ENCODE measurements around the gene ATP5IF1. TPM values are rescaled to one million over a fixed set of nuclear protein-coding genes. Genes with fewer than 3 reads are reported as not detected.

Gene ATP5IF1
- total and polyA plus RNA-seq, 8 donors, result 97.5 to 159 (median 146) TPM

DNA sequence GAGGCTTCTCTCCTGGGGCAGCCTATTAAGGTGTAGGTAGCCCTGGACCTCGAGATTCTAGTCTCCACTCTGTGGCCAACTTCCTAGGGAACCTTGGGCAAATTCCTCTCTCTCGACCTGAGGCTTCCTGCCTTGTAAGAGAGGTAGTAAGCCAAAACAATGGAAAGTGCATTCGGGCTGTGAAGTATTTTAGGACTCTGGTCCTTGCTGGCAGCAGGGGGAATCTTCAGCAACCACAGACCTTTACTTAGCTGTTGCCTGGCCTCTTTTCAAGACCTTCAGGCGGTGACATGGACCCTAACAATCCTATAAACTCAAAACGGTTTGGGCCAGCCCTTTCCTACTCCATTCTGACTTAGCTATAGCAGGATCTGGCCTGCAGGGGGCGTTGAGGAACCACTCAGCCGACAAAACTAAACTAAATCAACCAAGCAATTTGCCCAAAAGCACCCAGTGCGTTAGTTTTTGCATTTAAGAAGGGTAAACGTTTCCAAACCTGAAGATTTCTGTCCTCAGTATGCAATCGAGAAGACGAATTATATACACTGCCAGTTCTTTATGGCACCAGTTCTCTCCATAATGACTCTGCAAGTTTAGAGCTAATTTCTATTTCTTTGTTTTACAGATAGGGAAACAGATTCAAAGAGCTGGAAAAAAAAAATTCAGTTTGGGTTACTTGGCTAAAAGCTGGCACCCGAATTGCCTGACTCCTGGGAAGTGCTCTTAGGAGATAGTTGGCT is 12.5 kb downstream of the ATP5IF1 start:
- TF ChIP-seq, protein P1, sequence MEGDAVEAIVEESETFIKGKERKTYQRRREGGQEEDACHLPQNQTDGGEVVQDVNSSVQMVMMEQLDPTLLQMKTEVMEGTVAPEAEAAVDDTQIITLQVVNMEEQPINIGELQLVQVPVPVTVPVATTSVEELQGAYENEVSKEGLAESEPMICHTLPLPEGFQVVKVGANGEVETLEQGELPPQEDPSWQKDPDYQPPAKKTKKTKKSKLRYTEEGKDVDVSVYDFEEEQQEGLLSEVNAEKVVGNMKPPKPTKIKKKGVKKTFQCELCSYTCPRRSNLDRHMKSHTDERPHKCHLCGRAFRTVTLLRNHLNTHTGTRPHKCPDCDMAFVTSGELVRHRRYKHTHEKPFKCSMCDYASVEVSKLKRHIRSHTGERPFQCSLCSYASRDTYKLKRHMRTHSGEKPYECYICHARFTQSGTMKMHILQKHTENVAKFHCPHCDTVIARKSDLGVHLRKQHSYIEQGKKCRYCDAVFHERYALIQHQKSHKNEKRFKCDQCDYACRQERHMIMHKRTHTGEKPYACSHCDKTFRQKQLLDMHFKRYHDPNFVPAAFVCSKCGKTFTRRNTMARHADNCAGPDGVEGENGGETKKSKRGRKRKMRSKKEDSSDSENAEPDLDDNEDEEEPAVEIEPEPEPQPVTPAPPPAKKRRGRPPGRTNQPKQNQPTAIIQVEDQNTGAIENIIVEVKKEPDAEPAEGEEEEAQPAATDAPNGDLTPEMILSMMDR (IDR thresholded peaks at IDR 0.05), result peak; percentile 82 to 91
- intact Hi-C loops (cut with DNase I), result no loop called here
- Histone ChIP-seq H3K27ac (peak overlapping the region; percentile 91 to 92), H3K4me1 (peaks cover 15 to 74% of the 10 kb centered on the region in 2 donors), H3K36me3 (no peaks in the 10 kb centered on the region), H3K4me3 (no peak overlapping the region), H3K27me3 (no peaks in the 10 kb centered on the region), H3K9me3 (no peaks in the 10 kb centered on the region)
- DNase-seq, result peak; percentile 63 to 82 (median 82)
- ATAC-seq, result peak; percentile 67

DNA sequence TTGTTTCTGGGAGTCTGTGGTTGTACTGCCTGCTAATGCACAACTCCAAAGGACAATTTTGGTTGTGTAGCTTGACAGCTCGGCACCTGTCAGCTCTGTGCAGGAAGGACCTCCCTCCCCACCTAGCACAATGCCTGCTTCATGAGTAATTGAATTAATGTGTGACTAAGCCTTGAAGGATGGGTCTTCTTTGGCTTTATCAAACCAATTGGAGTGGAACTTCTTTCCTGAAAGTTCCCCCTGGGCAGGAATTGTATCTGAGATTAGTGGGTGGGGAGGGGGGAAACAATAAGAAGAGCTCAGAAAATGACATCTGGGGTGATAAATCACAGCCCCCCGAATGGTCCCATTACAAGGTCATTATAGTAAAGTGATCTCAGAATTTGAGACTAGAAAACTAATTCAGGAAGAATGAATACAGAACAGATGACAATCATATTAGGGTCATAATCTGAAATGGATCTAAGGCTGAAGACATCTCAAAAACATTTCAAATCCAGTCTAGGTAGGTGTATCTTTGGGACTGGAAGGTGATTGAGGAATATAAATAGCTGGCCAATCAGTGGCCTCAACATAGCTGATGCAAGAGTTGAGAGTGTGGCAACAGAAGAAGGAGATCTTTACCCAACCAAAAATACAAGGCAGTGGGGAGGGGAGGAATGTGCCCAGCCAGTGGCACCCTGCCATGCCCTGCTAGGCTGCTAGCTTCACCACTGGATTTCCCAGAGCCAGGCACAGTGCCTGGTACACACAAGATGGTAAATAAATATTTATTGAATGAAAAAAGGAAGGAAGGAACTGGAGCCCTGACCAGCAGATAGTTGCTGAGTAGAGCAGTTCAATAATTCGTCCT is 13.3 kb downstream of the ATP5IF1 start:
- Histone ChIP-seq H3K27ac (peak overlapping the region; percentile 91 to 92), H3K27me3 (no peaks in the 10 kb centered on the region), H3K9me3 (no peaks in the 10 kb centered on the region), H3K36me3 (no peaks in the 10 kb centered on the region), H3K4me1 (peaks cover 15 to 66% of the 10 kb centered on the region in 2 donors), H3K4me3 (no peak overlapping the region)
- intact Hi-C loops (cut with DNase I), result no loop called here
- ATAC-seq (peak; percentile 38), DNase-seq (peak in 2 of 4 donors; percentile 78 to 83)
- TF ChIP-seq, protein P1 (IDR thresholded peaks at IDR 0.05), result no peak

DNA sequence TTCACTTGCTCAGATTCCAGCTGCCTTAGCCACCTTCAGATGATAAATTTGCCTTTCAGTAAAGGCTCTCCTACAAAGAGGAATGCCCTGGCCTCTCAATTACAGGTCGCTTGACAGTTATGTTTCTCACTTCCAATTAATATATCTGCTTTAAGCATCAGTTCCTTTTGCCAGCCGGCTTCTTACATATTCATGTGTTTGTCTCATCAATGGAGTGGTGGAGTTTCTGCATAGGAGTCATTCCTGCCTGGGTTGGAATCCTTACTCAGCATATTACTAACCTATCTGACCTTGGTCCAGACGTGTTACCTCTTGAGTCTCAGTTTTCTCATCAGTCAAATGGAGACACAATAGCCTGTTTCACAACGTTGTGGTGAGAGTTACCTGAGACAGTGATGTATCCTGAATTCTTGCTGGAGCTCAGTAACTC is 14.0 kb downstream of the ATP5IF1 start:
- no peaks in the 10 kb centered on the region for H3K27me3 ChIP-seq
- ATAC-seq, result no peak
- intact Hi-C loops (cut with DNase I), result no loop called here
- peak overlapping the region in 1 of 2 donors; percentile 92 for H3K27ac ChIP-seq
- H3K9me3 ChIP-seq, result no peaks in the 10 kb centered on the region
- no peak for DNase-seq
- TF ChIP-seq, protein P1 (IDR thresholded peaks at IDR 0.05), result no peak
- no peaks in the 10 kb centered on the region for H3K36me3 ChIP-seq
- H3K4me1 ChIP-seq, result peaks cover 15 to 60% of the 10 kb centered on the region in 2 donors
- no peak overlapping the region for H3K4me3 ChIP-seq

DNA sequence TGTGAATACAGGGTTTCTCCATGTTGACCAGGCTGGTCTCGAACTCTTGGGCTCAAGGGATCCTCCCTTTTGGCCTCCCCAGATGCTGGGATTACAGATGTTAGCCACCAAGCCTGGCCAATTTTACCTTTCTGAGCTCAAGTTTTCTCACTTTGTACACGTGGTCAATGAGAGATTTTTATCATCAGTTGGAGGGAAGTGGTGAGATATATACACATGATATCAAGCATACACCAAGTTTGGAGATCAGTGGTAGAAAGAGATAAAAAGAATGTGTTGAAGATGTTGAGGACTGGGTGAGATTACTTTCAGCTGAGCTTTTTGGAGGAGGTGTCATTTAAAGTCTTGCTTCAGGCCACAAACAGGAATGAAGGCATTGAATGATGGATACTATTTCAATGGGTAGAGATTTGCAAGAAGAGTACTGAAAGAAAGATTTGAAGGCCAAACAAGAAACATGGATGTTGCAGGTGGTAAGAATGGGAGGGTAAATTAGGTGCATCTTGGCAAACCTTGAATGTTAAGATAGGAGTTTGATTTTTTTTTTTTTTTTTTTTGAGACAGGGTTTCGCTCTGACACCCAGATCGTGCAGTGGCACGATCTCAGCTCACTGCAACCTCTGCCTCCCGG is 20.4 kb downstream of the ATP5IF1 start:
- Histone ChIP-seq H3K27me3 (no peaks in the 10 kb centered on the region), H3K9me3 (no peaks in the 10 kb centered on the region), H3K27ac (no peak overlapping the region), H3K4me1 (peaks cover 7 to 24% of the 10 kb centered on the region in 2 donors), H3K4me3 (no peak overlapping the region), H3K36me3 (no peaks in the 10 kb centered on the region)
- ATAC-seq (no peak), DNase-seq (no peak)
- intact Hi-C loops (cut with DNase I), result no loop called here
- TF ChIP-seq, protein P1 (IDR thresholded peaks at IDR 0.05), result no peak
